HL-60 (cell line): ENCODE data around the gene EHD4.

Experiments
- GABPA ChIP-seq: IDR thresholded peaks from 2 replicates; pipeline ENCODE4 v1.6.1; 2012; ENCODE audit warnings: low read depth
- POLR2AphosphoS5 ChIP-seq: IDR thresholded peaks from 2 replicates; pipeline ENCODE4 v1.6.1; 2012; ENCODE audit warnings: low read depth
- TF ChIP-seq, protein P1 (sequence below): IDR thresholded peaks from one replicate; pipeline ENCODE4 v1.5.1; 2011; ENCODE audit warnings: low read length, control low read depth, inconsistent platforms; ENCODE audit not compliant: insufficient read depth

DNA sequence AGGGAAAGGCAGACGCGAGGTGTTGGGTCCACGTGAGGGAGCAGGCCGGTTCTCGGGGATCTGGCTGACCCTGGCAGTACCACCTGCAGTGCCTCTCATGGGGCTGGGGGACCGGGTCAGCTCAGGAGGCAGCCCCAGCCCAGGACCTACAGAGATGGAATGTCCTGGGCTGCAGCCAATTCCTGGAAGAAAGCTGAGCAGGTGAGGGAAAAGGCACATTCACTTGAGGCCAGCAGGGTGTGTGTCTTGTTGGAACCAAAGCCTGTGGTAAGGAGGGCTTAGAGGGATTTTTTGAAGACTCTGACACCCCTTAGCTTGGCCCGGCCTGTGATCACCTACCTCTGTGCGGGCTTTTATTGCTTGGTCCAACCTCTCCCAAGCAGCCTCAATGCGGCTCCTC lies 117.9 kb downstream of the EHD4 start:
- TF ChIP-seq GABPA (no peak), POLR2AphosphoS5 (no peak)
- TF ChIP-seq, protein P1, sequence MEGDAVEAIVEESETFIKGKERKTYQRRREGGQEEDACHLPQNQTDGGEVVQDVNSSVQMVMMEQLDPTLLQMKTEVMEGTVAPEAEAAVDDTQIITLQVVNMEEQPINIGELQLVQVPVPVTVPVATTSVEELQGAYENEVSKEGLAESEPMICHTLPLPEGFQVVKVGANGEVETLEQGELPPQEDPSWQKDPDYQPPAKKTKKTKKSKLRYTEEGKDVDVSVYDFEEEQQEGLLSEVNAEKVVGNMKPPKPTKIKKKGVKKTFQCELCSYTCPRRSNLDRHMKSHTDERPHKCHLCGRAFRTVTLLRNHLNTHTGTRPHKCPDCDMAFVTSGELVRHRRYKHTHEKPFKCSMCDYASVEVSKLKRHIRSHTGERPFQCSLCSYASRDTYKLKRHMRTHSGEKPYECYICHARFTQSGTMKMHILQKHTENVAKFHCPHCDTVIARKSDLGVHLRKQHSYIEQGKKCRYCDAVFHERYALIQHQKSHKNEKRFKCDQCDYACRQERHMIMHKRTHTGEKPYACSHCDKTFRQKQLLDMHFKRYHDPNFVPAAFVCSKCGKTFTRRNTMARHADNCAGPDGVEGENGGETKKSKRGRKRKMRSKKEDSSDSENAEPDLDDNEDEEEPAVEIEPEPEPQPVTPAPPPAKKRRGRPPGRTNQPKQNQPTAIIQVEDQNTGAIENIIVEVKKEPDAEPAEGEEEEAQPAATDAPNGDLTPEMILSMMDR, result no peak
